CD4-positive, alpha-beta T cell treated with Interleukin-4 for 1 hour (primary cell): ENCODE measurements around the gene ELL2.
"Not testable (repeated sequence)": the region's sequence is repeated elsewhere in the genome, so short reads cannot be mapped to it uniquely, and the experiment has no call there.

Experiments used
- DNase-seq, 2 donors: peaks; one replicate each; pipeline ENCODE4 v3.0.0-alpha.2; 2020 to 2022

ELL2 gene

GRCh38 chr5:95927927-95928723 is 33.5 kb downstream of the ELL2 start:
- DNase-seq: no peak

GRCh38 chr5:95927300-95927699 is 34.4 kb downstream of the ELL2 start:
- DNase-seq: not testable (repeated sequence)

DNA sequence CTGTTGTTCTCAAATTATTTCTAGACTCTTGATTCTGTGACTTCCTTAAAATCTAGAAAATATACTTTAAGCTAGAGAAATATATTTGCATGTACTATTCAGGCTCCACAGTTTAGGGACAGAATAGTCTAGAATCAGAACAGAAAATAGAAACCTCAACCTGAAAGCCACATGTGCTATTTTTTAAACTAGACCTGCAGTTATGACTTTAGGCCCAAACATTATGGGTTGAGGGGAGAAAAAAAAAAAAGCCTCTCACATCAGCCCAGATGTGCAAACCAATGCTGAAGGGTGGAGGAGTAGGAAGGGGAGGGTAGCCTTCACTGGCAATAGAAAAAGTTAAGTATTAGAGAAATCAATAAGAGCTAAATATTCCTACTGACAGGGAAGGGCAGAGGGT is 35.7 kb downstream of the ELL2 start:
- no peak for DNase-seq

DNA sequence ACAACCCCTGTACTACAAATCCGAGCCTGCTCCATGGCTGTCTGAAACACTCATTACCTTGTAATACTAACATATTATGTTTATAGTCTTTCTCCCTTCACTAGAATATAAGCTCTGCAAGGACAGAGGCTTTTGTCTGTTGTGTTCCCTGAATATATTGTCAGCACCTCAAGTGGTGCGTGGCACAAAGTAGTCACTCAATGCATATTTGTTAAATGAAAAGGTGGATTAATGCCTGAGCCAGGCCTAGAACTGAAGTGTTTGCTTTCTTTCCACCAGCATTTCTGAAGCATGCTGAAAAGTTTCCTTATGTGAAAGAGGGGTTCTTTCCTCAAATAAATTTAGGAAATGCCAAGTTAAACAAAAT is 36.3 kb downstream of the ELL2 start:
- no peak for DNase-seq

DNA sequence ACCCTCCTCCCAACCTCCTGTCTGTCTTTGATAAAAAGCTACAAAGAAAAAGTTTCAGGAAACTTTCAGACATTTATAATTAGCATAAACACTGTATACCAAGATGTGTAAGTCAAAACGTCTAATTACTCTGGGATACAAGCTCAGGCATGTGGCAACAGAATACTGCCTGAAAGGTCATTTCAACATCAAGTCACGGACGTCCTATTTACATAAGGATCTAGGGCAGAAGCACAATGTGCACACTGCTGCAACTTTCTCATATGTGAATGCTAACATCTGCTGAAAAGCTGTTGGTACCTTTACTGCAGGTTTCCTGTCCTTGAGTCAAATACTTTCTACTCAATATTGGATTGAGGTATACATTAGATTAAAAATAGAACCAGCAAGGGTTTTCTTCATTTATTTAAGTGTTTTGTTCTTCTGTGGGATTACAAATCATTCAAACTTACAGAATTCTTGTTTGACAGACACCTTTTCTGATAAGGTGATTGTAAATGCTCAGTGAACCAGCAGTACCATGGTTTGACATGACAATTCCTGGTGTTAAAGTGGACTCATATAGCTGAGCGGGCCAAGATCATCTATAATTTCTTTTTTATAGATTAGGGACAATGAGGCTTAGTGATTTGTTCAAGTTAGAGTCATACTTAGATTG is 36.8 kb downstream of the ELL2 start:
- no peak for DNase-seq

DNA sequence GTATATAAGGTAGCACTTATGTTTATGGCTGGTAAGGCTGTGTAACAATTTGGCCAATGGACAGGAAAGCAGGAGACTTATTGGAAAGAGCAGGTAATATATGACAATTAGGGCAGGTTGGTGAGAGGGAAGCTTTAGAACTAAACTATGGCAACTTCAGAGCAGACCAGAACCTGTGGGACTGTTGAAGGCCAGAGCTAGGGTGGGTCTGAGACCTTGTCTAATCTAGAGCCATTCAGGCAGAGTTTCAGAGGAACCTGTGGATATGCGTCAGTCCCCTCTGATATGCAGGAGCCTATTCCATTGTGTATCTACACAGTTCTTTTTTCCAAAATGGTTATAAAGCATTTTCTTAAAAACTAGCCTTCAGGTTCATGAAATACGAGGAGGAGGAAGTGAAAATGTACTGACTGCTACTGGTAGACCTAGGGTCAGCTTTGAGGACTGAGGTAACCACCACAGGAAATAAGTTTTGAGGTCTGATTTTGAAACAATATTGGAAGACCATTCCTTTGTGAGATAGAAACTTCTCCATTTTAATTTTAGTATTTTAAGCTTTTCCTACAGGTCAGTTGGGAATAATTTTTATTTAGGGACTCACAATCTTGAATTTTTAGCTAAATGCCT is 37.6 kb downstream of the ELL2 start:
- DNase-seq: no peak

- no peak for DNase-seq
Observed at GRCh38 chr5:95922798-95923197, 38.9 kb downstream of the ELL2 start.

GRCh38 chr5:95921501-95921900 is 40.1 kb downstream of the ELL2 start:
- no peak for DNase-seq

DNA sequence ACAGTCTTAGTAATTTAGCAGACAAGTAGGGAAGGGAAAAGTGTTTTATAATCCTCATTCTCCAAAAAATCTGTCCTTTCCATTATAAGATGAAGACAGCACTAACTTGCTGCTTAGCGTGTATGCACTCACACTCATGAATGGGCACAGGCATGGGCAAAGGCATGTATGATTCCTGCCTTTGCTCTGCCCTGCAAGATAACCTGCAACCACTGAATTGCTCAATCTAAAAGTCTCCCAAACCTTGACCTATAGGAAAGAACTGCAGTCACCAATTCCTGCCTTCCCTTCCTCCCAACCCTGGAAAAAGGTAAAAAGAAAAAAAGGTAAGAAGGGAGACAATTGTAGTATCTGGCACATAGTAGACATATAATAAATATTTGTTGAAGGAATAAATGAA is 40.8 kb downstream of the ELL2 start:
- no peak for DNase-seq

DNA sequence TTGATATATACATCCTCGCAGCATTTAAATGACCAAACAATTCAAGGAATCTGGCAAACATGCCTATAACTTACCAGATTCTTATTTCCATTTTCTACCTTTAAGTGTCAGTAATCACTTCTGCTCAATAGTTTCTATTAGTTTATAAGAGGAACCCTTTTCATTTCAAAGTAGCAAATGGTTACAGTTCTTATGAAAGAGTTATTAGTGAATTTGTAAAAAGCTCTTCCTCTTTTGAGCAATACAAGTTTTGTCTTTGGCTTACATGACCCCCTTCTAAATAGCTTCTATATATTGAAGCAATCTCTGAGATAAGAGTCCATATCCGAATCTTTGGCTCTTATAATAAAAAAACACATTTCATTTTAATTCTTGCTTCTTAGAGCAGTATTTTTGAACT is 42.0 kb downstream of the ELL2 start:
- DNase-seq: no peak

DNA sequence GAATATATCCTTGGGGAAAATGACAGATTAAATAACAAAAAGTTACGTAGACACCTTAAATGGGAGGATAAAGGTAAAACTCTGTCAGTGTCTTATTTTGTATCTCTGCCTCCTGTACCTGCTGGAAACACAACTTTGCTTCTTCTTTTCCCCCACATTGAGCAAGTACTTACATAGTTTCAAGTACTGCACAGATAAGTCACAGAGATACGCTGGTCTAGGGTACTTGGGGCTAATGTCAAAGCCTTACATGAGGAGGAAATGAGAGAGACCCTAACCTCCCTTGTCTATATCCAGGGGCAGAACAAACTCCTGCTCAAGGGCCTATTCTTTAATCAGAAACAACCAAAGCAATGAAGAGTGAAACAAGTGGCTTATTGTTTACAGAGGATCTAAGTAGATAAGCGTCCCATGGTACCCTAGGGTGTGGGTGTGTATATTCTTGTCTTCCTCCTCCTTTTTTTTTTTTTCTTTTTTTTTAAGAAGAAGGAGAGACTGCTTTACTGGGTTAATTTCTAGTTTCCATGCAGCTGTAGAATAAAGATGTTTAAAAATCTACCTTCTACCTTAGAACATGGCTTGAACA is 43.1 kb downstream of the ELL2 start:
- DNase-seq: no peak

- DNase-seq: no peak
Observed at GRCh38 chr5:95917207-95917606, 44.4 kb downstream of the ELL2 start.

DNA sequence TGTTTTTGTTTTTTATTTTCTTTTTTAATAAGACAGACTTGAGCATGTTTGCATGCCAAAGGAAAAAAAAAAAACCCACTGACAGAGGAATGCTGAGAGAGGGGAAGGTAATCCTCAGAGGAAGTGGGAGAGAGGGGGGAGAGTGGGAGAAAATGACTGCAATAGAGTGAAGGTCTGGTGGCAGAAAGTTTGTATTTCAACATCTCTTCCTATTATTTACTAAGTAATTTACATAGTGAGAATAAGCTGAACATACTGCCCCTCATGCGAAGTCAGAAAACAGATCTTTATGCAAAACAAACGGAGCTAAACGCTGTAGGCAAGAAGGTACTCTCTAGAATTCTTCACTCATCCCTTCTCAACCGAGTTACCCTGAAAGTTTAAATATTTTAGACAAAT is 45.0 kb downstream of the ELL2 start:
- DNase-seq: no peak

- DNase-seq: peak in 1 of 2 donors; percentile 15
Observed at GRCh38 chr5:95915999-95916686, 45.5 kb downstream of the ELL2 start.

DNA sequence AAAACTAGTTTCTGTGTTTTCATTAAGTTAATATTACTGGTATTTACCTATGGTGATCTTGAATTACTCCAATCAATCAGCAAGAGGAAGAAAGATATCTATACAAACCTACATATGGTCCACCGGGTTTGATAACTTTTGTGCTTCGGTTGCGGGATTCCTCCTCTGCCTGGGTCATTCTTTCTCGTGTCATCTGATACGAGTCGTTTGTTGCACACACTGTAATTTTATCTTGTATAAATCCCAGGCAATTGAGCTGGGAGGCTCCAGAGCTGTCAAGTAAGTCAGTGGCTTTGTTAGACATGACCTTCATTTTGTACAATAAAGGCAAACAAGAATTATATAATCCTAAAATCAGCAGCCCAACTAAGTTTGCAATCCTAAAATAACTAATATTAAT is 48.0 kb downstream of the ELL2 start:
- no peak for DNase-seq

- no peak for DNase-seq
Observed at GRCh38 chr5:95912029-95912428, 49.6 kb downstream of the ELL2 start.

DNA sequence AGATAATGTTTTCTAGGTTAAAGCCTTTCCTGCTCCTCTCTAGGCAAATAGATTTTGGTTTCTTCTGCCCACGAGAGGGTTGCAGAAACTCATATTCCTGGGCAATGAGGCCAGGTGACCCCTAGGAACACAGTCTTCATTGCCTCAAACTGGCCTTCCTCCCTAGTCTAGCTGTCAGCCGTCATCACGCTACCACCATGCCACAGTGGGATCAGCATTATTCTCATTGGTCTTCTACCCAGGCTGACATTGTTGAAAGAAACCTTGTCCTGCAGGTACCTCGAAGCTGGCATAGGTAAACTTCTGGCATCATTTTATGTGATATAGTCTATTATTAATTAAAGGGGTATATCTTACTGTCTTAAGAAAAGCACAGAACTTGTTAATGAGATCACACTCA is 51.1 kb downstream of the ELL2 start:
- no peak for DNase-seq

- no peak for DNase-seq
Observed at GRCh38 chr5:95909738-95910137, 51.9 kb downstream of the ELL2 start.

- no peak for DNase-seq
Observed at GRCh38 chr5:95908799-95909198, 52.9 kb downstream of the ELL2 start.

GRCh38 chr5:95907740-95908706 is 53.6 kb downstream of the ELL2 start:
- no peak for DNase-seq

DNA sequence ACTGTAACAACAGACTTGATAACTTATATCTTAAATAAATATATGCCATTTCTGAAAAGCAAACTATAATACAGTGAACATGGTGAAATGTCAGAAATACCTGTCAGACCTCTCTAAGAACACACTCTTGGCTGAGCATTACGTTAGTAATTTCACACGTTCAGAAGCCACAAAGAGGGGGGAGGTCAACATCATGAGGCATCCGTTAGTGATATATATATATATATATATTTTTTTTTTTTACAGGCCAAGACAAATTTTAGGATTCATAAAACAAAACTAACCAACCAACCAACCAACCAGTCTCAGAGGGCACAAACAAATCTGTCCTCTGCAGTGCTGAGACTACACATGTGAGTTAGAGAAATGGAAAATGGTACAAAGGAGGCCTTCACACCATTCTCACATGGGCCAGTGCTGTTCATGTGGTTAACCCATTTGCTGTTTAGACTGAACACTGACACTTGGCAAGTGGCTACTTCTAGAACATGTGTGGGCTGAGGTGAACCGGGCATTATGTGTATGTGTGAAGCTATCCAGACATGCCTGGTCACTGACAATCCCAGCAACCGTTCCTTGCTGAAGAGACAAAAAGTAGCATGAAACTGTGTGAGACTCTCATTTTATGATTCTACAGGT is 54.5 kb downstream of the ELL2 start:
- no peak for DNase-seq

- not testable (repeated sequence) for DNase-seq
Observed at GRCh38 chr5:95906398-95906797, 55.3 kb downstream of the ELL2 start.
